Measurements from ENCODE around the gene DNAH6.

The DNAH6 gene

DNA sequence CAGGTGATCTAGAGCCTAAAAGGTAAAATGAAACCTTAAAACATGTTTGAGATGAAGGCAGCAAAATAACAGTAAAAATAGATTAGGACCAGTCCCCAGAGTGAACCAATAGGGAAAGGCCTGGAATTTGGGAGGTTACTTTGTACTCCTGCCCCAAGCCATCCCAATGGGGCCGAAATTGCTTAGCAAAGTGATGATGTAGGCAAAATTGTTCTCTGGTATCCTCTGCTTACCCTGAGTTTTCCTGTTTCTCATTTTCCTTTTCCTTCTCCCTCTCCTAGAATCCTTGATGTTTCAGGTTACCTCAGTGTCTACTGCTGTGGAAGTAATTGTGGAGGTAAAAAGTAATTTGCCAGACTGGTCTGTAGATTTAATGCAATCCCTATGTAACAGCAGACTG lies 271.7 kb downstream of the DNAH6 start:
- DNase-seq (ENCODE audit: insufficient read length, low spot score), result no peak
- no peak for FAIRE-seq
- TF ChIP-seq POU2F2 (IDR thresholded peaks at IDR 0.05; ENCODE audit: low read depth, low read length) (no peak), SPI1 (IDR thresholded peaks at IDR 0.05; ENCODE audit: low read depth, low read length) (no peak), TAF1 (IDR thresholded peaks at IDR 0.05; ENCODE audit: low read depth, low read length) (no peak), PAX5 (IDR thresholded peaks at IDR 0.05; ENCODE audit: insufficient read depth, low read length, severe bottlenecking) (no peak), POLR2AphosphoS5 (IDR thresholded peaks at IDR 0.05; ENCODE audit: low read depth, low read length) (no peak), POLR2A (IDR thresholded peaks at IDR 0.05; ENCODE audit: low read depth, low read length) (no peak)

GRCh38 chr2:84788498-84788897 lies 272.2 kb downstream of the DNAH6 start:
- DNase-seq (ENCODE audit: insufficient read length, low spot score) (no peak), FAIRE-seq (no peak)
- TF ChIP-seq PAX5 (IDR thresholded peaks at IDR 0.05; ENCODE audit: insufficient read depth, low read length, severe bottlenecking), result no peak
- TF ChIP-seq POLR2A (IDR thresholded peaks at IDR 0.05; ENCODE audit: low read depth, low read length), result no peak
- no peak for TF ChIP-seq POU2F2 (IDR thresholded peaks at IDR 0.05; ENCODE audit: low read depth, low read length)
- no peak for TF ChIP-seq POLR2AphosphoS5 (IDR thresholded peaks at IDR 0.05; ENCODE audit: low read depth, low read length)
- TF ChIP-seq SPI1 (IDR thresholded peaks at IDR 0.05; ENCODE audit: low read depth, low read length), result no peak
- no peak for TF ChIP-seq TAF1 (IDR thresholded peaks at IDR 0.05; ENCODE audit: low read depth, low read length)

GRCh38 chr2:84792856-84793522 lies 276.7 kb downstream of the DNAH6 start:
- no peak for FAIRE-seq
- TF ChIP-seq POU2F2 (IDR thresholded peaks at IDR 0.05; ENCODE audit: low read depth, low read length) (no peak), PAX5 (IDR thresholded peaks at IDR 0.05; ENCODE audit: insufficient read depth, low read length, severe bottlenecking) (no peak), SPI1 (IDR thresholded peaks at IDR 0.05; ENCODE audit: low read depth, low read length) (no peak), POLR2A (IDR thresholded peaks at IDR 0.05; ENCODE audit: low read depth, low read length) (no peak), POLR2AphosphoS5 (IDR thresholded peaks at IDR 0.05; ENCODE audit: low read depth, low read length) (no peak), TAF1 (IDR thresholded peaks at IDR 0.05; ENCODE audit: low read depth, low read length) (no peak)
- no peak for DNase-seq (ENCODE audit: insufficient read length, low spot score)

DNA sequence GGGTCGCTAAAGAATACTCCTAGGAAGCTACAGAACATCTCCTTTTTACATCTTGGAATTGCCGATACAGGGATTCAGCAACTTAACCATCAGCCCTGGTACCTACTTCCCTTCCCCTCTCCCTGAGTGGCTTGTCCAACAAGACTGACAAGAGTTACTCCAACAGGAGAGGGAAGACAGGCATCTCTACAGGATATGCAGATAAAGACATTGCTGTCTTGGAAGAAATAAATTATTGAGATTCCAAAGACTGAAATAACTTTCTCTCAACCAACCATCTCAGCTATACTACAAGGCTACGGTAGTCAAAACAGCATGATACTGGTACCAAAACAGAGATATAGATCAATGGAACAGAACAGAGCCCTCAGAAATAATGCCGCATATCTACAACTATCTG lies 277.3 kb downstream of the DNAH6 start:
- DNase-seq (ENCODE audit: insufficient read length, low spot score), result no peak
- no peak for FAIRE-seq
- TF ChIP-seq POLR2AphosphoS5 (IDR thresholded peaks at IDR 0.05; ENCODE audit: low read depth, low read length) (no peak), TAF1 (IDR thresholded peaks at IDR 0.05; ENCODE audit: low read depth, low read length) (no peak), POLR2A (IDR thresholded peaks at IDR 0.05; ENCODE audit: low read depth, low read length) (no peak), POU2F2 (IDR thresholded peaks at IDR 0.05; ENCODE audit: low read depth, low read length) (no peak)

- DNase-seq (ENCODE audit: insufficient read length, low spot score) (no peak), FAIRE-seq (no peak)
- no peak for TF ChIP-seq PAX5 (IDR thresholded peaks at IDR 0.05; ENCODE audit: insufficient read depth, low read length, severe bottlenecking)
- TF ChIP-seq POLR2AphosphoS5 (IDR thresholded peaks at IDR 0.05; ENCODE audit: low read depth, low read length), result no peak
- TF ChIP-seq POU2F2 (IDR thresholded peaks at IDR 0.05; ENCODE audit: low read depth, low read length), result no peak
- no peak for TF ChIP-seq POLR2A (IDR thresholded peaks at IDR 0.05; ENCODE audit: low read depth, low read length)
- no peak for TF ChIP-seq TAF1 (IDR thresholded peaks at IDR 0.05; ENCODE audit: low read depth, low read length)
- no peak for TF ChIP-seq SPI1 (IDR thresholded peaks at IDR 0.05; ENCODE audit: low read depth, low read length)
Measured at GRCh38 chr2:84796798-84797197, 280.5 kb downstream of the DNAH6 start.

- DNase-seq (ENCODE audit: insufficient read length, low spot score), result no peak
- TF ChIP-seq POLR2A (IDR thresholded peaks at IDR 0.05; ENCODE audit: low read depth, low read length) (no peak), POLR2AphosphoS5 (IDR thresholded peaks at IDR 0.05; ENCODE audit: low read depth, low read length) (no peak), SPI1 (IDR thresholded peaks at IDR 0.05; ENCODE audit: low read depth, low read length) (no peak), PAX5 (IDR thresholded peaks at IDR 0.05; ENCODE audit: insufficient read depth, low read length, severe bottlenecking) (no peak), POU2F2 (IDR thresholded peaks at IDR 0.05; ENCODE audit: low read depth, low read length) (no peak), TAF1 (IDR thresholded peaks at IDR 0.05; ENCODE audit: low read depth, low read length) (no peak)
Measured at GRCh38 chr2:84797271-84797670, 281.0 kb downstream of the DNAH6 start.

GRCh38 chr2:84799772-84800171 lies 283.5 kb downstream of the DNAH6 start:
- no peak for FAIRE-seq
- TF ChIP-seq PAX5 (IDR thresholded peaks at IDR 0.05; ENCODE audit: insufficient read depth, low read length, severe bottlenecking) (no peak), POLR2A (IDR thresholded peaks at IDR 0.05; ENCODE audit: low read depth, low read length) (no peak), SPI1 (IDR thresholded peaks at IDR 0.05; ENCODE audit: low read depth, low read length) (no peak), POU2F2 (IDR thresholded peaks at IDR 0.05; ENCODE audit: low read depth, low read length) (no peak), TAF1 (IDR thresholded peaks at IDR 0.05; ENCODE audit: low read depth, low read length) (no peak), POLR2AphosphoS5 (IDR thresholded peaks at IDR 0.05; ENCODE audit: low read depth, low read length) (no peak)

More at GRCh38 chr2:84797271-84797670, 281.0 kb downstream of the DNAH6 start:
- FAIRE-seq, result no peak

GRCh38 chr2:84800194-84800805 lies 284.0 kb downstream of the DNAH6 start:
- TF ChIP-seq POU2F2 (IDR thresholded peaks at IDR 0.05; ENCODE audit: low read depth, low read length) (no peak), POLR2A (IDR thresholded peaks at IDR 0.05; ENCODE audit: low read depth, low read length) (no peak), PAX5 (IDR thresholded peaks at IDR 0.05; ENCODE audit: insufficient read depth, low read length, severe bottlenecking) (no peak), SPI1 (IDR thresholded peaks at IDR 0.05; ENCODE audit: low read depth, low read length) (no peak), POLR2AphosphoS5 (IDR thresholded peaks at IDR 0.05; ENCODE audit: low read depth, low read length) (no peak), TAF1 (IDR thresholded peaks at IDR 0.05; ENCODE audit: low read depth, low read length) (no peak)
- FAIRE-seq (no peak), DNase-seq (ENCODE audit: insufficient read length, low spot score) (no peak)

More at GRCh38 chr2:84799772-84800171, 283.5 kb downstream of the DNAH6 start:
- no peak for DNase-seq (ENCODE audit: insufficient read length, low spot score)

DNA sequence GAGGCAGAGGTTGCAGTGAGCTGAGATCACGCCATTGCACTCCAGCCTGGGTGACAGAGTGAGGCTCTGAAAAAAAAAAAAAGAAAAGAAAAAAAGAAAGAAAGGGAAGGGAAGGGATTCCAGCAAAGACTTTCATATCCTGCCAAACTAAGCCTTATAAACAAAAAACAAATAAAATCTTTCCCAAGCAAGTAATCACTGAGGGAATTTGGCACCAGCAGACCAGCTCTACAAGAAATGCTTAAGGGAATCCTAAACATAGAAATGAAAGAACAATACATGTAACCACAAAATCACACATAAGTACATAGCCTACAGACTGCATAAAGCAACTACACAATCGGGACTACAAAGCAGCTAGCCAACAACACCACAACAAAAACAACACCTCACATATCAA lies 285.5 kb downstream of the DNAH6 start:
- peak; percentile 26 for FAIRE-seq
- DNase-seq (ENCODE audit: insufficient read length, low spot score), result no peak
- TF ChIP-seq POLR2A (IDR thresholded peaks at IDR 0.05; ENCODE audit: low read depth, low read length) (no peak), TAF1 (IDR thresholded peaks at IDR 0.05; ENCODE audit: low read depth, low read length) (no peak), SPI1 (IDR thresholded peaks at IDR 0.05; ENCODE audit: low read depth, low read length) (no peak), POU2F2 (IDR thresholded peaks at IDR 0.05; ENCODE audit: low read depth, low read length) (no peak), POLR2AphosphoS5 (IDR thresholded peaks at IDR 0.05; ENCODE audit: low read depth, low read length) (no peak), PAX5 (IDR thresholded peaks at IDR 0.05; ENCODE audit: insufficient read depth, low read length, severe bottlenecking) (no peak)
